NCI-H1092 treated with DMSO at 0.1 percent for 48 hours (cell line): ENCODE measurements around the gene PCDHGA6.
"Not testable (repeated sequence)": the region's sequence is repeated elsewhere in the genome, so short reads cannot be mapped to it uniquely, and the experiment has no call there.

Experiments
- DNase-seq: peaks from one replicate; lab custom pipeline; 2025; lab: John Stamatoyannopoulos, UW

Gene PCDHGA6

GRCh38 chr5:141394401-141395187, 20.9 kb downstream of the PCDHGA6 start:
- not testable (repeated sequence) for DNase-seq

GRCh38 chr5:141397756-141398551, 24.3 kb downstream of the PCDHGA6 start, which contains the start of gene PCDHGB5:
PCDHGB5 (plus strand) TSS chr5:141397947; CDS start chr5:141398128, 181 bp downstream.
- not testable (repeated sequence) for DNase-seq

- no peak for DNase-seq
Observed at GRCh38 chr5:141398608-141399007, 24.9 kb downstream of the PCDHGA6 start.

DNA sequence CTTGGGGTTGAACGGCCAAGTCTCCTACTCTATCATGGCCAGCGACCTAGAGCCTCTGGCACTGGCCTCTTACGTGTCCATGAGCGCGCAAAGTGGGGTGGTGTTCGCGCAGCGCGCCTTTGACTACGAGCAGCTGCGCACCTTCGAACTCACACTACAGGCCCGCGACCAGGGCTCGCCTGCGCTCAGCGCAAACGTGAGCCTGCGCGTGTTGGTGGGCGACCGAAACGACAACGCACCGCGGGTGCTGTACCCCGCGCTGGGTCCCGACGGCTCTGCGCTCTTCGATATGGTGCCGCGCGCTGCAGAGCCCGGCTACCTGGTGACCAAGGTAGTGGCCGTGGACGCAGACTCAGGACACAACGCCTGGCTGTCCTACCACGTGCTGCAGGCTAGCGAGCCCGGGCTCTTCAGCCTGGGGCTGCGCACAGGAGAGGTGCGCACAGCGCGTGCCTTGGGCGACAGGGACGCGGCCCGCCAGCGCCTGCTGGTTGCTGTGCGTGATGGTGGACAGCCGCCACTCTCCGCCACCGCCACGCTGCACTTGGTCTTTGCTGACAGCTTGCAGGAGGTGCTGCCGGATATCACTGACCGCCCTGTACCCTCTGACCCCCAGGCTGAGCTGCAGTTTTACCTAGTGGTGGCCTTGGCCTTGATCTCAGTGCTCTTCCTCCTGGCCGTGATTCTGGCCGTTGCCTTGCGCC, 26.0 kb downstream of the PCDHGA6 start:
- DNase-seq: no peak

DNA sequence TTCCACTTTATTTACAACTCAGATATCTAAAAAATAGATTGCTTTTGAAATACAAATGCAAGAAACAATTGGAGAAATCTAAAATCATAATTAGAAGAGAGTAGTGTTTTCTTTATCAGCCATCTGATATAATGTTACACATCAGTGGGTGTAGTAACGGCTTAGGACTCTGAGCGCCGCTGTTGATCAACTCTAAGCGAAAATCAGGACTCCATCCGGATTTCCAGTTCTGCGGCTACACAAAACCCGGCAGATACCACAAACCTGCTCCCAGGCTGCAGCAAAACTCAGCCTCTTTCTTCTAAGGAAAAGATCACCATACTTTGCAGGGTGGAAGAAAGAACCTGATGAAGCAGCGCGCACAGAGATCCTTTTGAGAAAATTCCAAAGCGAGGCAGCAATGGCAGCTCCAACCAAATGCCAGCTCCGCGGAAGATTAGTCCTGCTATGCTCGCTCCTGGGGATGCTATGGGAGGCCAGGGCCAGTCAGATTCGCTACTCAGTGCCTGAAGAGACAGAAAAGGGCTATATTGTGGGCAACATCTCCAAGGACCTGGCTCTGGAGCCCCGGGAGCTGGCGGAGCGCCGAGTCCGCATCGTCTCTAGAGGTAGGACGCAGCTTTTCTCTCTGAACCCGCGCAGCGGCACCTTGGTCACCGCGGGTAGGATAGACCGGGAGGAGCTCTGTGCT, 29.0 kb downstream of the PCDHGA6 start, which contains the start of gene PCDHGA9:
Gene PCDHGA9, plus strand, starts transcription at position 226 of the 691 bp plus-strand sequence. Its CDS starts 175 bp downstream, at position 401.
- no peak for DNase-seq

- no peak for DNase-seq
Observed at GRCh38 chr5:141403387-141403786, 29.7 kb downstream of the PCDHGA6 start.

DNA sequence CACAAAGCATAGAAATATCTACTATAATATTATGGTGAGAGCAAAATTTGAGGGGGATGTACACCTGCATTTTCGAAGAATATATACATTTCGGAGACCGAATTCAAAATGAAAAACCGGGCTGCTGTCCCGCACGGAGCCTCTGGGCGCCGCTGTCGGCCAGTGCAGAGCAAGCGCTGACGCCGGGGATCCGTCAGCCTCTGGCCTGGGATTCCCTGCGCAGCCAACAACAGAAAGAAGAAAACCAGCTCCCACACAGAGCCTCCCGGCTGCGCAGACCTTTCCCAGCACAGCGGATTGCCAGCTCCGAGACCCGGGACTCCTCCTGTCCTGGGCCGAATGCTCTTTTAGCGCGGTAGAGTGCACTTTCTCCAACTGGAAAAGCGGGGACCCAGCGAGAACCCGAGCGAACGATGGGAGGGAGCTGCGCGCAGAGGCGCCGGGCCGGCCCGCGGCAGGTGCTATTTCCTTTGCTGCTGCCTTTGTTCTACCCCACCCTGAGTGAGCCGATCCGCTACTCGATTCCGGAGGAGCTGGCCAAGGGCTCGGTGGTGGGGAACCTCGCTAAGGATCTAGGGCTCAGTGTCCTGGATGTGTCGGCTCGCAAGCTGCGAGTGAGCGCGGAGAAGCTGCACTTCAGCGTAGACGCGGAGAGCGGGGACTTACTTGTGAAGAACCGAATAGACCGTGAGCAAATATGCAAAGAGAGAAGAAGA, 34.3 kb downstream of the PCDHGA6 start, which contains the start of gene PCDHGB6:
Gene PCDHGB6, plus strand, starts transcription at position 232 of the 716 bp plus-strand sequence. Its CDS starts 182 bp downstream, at position 414.
- not testable (repeated sequence) for DNase-seq

DNA sequence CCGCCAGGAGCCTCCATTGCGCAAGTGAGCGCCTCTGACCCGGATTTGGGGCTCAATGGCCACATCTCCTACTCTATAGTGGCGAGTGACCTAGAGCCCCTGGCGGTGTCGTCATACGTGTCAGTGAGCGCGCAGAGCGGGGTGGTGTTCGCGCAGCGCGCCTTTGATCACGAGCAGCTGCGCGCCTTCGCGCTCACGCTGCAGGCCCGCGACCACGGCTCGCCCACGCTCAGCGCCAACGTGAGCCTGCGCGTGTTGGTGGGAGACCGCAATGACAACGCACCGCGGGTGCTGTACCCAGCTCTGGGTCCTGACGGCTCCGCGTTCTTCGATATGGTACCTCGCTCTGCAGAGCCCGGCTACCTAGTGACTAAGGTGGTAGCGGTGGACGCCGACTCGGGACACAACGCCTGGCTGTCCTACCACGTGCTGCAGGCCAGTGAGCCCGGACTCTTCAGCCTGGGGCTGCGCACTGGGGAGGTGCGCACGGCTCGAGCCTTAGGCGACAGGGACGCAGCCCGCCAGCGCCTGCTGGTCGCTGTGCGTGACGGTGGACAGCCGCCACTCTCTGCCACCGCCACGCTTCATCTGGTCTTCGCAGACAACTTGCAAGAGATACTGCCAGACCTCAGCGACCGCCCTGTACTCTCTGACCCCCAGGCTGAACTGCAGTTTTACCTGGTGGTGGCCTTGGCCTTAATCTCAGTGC, 36.1 kb downstream of the PCDHGA6 start:
- DNase-seq: no peak

DNA sequence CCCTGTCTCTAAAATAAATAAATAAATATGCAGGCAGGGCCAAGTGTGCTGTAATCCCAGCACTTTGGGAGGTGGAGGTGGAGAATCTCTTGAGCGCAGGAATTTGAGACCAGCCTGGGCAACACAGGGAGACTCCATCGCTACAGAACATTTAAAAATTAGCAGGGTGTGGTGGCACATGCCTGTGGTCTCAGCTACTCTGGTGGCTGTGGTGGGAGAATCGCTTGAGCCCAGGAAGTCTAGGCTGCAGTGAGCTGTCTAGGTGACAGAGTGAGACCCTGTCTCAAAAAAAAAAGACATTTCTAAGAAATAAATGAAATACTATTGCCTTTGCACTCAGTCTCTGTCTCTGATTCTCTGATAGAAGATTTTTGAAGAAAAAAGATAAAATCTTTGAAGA, 37.9 kb downstream of the PCDHGA6 start:
- no peak for DNase-seq

GRCh38 chr5:141412854-141413539, 39.3 kb downstream of the PCDHGA6 start, which contains the start of gene PCDHGA10:
PCDHGA10 (plus strand) TSS chr5:141412987; CDS start chr5:141413176, 189 bp downstream.
- DNase-seq: peak; percentile 11

DNA sequence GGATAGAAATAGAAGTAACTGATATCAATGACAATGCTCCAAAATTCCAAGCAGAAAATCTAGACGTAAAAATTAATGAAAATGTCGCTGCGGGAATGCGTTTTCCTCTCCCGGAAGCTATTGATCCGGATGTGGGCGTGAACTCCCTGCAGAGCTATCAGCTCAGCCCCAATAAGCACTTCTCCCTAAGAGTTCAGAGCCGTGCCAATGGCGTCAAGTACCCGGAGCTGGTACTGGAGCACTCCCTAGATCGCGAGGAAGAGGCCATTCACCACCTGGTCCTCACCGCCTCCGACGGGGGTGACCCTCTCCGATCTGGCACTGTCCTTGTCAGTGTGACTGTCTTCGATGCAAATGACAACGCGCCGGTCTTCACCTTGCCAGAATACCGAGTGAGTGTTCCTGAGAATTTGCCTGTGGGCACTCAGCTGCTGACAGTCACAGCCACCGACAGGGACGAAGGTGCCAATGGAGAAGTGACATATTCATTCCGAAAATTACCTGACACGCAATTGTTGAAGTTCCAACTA, 39.9 kb downstream of the PCDHGA6 start:
- DNase-seq: no peak

- not testable (repeated sequence) for DNase-seq
Observed at GRCh38 chr5:141414548-141415274, 41.0 kb downstream of the PCDHGA6 start.

DNA sequence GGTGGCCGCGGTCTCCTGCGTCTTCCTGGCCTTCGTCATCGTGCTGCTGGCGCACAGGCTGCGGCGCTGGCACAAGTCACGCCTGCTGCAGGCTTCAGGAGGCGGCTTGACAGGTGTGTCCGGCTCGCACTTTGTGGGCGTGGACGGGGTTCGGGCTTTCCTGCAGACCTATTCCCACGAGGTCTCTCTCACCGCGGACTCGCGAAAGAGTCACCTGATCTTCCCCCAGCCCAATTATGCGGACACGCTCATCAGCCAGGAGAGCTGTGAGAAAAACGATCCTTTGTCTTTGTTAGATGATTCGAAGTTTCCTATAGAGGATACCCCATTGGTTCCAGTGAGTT, 41.6 kb downstream of the PCDHGA6 start:
- DNase-seq: not testable (repeated sequence)

DNA sequence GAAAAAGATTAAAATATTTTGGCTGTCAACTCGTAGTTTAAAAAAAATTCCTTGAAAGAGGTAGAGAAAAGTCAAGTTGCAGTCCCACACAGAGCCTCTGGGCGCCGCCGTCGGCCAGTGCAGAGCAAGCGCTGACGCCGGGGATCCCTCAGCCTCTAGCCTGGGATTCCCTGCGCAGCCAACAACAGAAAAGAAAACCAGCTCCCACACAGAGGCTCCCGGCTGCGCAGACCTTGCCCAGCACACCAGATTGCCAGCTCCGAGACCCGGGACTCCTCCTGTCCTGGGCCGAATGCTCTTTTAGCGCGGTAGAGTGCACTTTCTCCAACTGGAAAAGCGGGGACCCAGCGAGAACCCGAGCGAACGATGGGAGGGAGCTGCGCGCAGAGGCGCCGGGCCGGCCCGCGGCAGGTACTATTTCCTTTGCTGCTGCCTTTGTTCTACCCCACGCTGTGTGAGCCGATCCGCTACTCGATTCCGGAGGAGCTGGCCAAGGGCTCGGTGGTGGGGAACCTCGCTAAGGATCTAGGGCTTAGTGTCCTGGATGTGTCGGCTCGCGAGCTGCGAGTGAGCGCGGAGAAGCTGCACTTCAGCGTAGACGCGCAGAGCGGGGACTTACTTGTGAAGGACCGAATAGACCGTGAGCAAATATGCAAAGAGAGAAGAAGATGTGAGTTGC, 43.9 kb downstream of the PCDHGA6 start, which contains the start of gene PCDHGB7:
Gene PCDHGB7, plus strand, starts transcription at position 184 of the 679 bp plus-strand sequence. Its CDS starts 183 bp downstream, at position 367.
- peak; percentile 70 for DNase-seq

DNA sequence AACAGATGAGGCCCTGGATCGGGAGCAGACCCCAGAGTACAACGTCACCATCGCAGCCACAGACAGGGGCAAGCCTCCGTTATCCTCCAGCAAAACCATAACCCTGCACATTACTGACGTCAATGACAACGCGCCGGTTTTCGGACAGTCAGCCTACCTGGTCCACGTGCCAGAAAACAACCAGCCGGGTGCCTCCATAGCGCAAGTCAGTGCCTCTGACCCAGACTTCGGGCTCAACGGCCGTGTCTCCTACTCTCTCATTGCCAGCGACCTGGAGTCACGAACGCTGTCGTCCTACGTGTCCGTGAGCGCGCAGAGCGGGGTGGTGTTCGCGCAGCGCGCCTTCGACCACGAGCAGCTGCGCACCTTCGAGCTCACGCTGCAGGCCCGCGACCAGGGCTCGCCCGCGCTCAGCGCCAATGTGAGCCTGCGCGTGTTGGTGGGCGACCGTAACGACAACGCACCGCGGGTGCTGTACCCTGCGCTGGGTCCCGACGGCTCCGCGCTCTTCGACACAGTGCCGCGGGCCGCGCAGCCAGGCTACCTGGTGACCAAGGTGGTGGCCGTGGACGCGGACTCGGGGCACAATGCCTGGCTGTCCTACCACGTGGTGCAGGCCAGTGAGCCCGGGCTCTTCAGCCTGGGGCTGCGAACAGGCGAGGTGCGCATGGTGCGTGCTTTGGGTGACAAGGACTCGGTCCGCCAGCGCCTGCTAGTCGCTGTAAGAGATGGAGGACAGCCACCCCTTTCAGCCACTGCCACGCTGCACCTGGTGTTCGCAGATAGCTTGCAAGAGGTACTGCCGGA, 45.6 kb downstream of the PCDHGA6 start:
- DNase-seq: no peak

- DNase-seq: no peak
Observed at GRCh38 chr5:141420855-141421488, 47.3 kb downstream of the PCDHGA6 start, which contains the start of gene PCDHGA11. PCDHGA11 (plus strand) TSS chr5:141421051; CDS start chr5:141421228, 177 bp downstream.
